Activated CD8-positive, alpha-beta memory T cell treated with anti-CD3 and anti-CD28 coated beads, Interleukin-2, amount 50 U/mL, for 24 hours (primary cell): ENCODE data around the gene EEA1.
"Not testable (repeated sequence)": the region's sequence is repeated elsewhere in the genome, so short reads cannot be mapped to it uniquely, and the experiment has no call there.

Experiments used
- DNase-seq: peaks from one replicate; pipeline ENCODE4 v3.0.0-alpha.2; 2020; ENCODE audit errors: extremely low read depth

EEA1 gene

GRCh38 chr12:92753976-92754885 lies 174.9 kb downstream of the EEA1 start:
- DNase-seq: no peak

GRCh38 chr12:92749691-92750090 lies 179.4 kb downstream of the EEA1 start:
- DNase-seq: not testable (repeated sequence)

GRCh38 chr12:92747151-92747550 lies 181.9 kb downstream of the EEA1 start:
- DNase-seq: no peak

- DNase-seq: no peak
These were observed 183.1 kb downstream of the EEA1 start for GRCh38 chr12:92745856-92746550.

GRCh38 chr12:92743026-92743425 lies 186.1 kb downstream of the EEA1 start:
- DNase-seq: no peak

- no peak for DNase-seq
These were observed 188.7 kb downstream of the EEA1 start for GRCh38 chr12:92740411-92740810.

- DNase-seq: no peak
These were observed 190.0 kb downstream of the EEA1 start for GRCh38 chr12:92739113-92739512.

- DNase-seq: no peak
These were observed 190.9 kb downstream of the EEA1 start for GRCh38 chr12:92737855-92738850.

GRCh38 chr12:92736605-92737004 lies 192.5 kb downstream of the EEA1 start:
- DNase-seq: no peak

GRCh38 chr12:92735131-92735721 lies 193.9 kb downstream of the EEA1 start:
- no peak for DNase-seq

GRCh38 chr12:92733661-92734060 lies 195.4 kb downstream of the EEA1 start:
- no peak for DNase-seq

- DNase-seq: no peak
These were observed 195.9 kb downstream of the EEA1 start for GRCh38 chr12:92733181-92733580.

- DNase-seq: no peak
These were observed 196.4 kb downstream of the EEA1 start for GRCh38 chr12:92732716-92733115.

GRCh38 chr12:92732216-92732615 lies 196.9 kb downstream of the EEA1 start:
- DNase-seq: no peak

- no peak for DNase-seq
These were observed 198.3 kb downstream of the EEA1 start for GRCh38 chr12:92730758-92731157.

- DNase-seq: no peak
These were observed 199.3 kb downstream of the EEA1 start for GRCh38 chr12:92729773-92730305.

GRCh38 chr12:92726850-92727249 lies 202.2 kb downstream of the EEA1 start:
- no peak for DNase-seq

GRCh38 chr12:92722897-92723296 lies 206.2 kb downstream of the EEA1 start:
- DNase-seq: no peak

- no peak for DNase-seq
These were observed 207.4 kb downstream of the EEA1 start for GRCh38 chr12:92721656-92722055.

GRCh38 chr12:92721130-92721529 lies 208.0 kb downstream of the EEA1 start:
- DNase-seq: no peak
